ENCODE measurements around the gene AFAP1.

GRCh38 chr4:7862561-7863192, 77.0 kb downstream of the AFAP1 start:
- no peak for TF ChIP-seq CTCF (IDR thresholded peaks at IDR 0.05)
- no peak for TF ChIP-seq POLR2A (IDR thresholded peaks at IDR 0.05)
